ENCODE data around the gene EIF3M. TPM values are rescaled to one million over a fixed set of nuclear protein-coding genes. Genes with fewer than 3 reads are reported as not detected.

Gene EIF3M
- total and polyA plus RNA-seq, 2 of the 8 experiments (the other 6 are each of a cell fraction or from before 2014, with no cell fraction given), result 302 to 444 TPM

- no peak overlapping the region for H3K56ac ChIP-seq (replicated peaks; ENCODE audit: insufficient read length, low read depth, low read length)
- H2BK12ac ChIP-seq (ENCODE audit: low read depth, low read length), result no peak overlapping the region
- H3K27ac ChIP-seq (ENCODE audit: low read depth, low read length), result no peak overlapping the region
- H3K4me1 ChIP-seq (replicated peaks in 1 of 4; ENCODE audit: control insufficient read depth in 3 of 4, insufficient read depth in 4 of 4, low read length in 3 of 4), result peaks cover 0 to 7% (median 4%) of the 10 kb centered on the region in 4 experiments; a peak in 5 of 7 replicates
- no peak overlapping the region for H2BK15ac ChIP-seq (ENCODE audit: low read length)
- no peak overlapping the region for H3K23ac ChIP-seq (ENCODE audit: insufficient read length)
- H3K4ac ChIP-seq (replicated peaks; ENCODE audit: insufficient read length, low read depth, low read length), result no peak overlapping the region
- H3K27me3 ChIP-seq (replicated peaks in 1 of 4; ENCODE audit: control insufficient read depth in 3 of 4, extremely low read depth in 1 of 4, insufficient read depth in 3 of 4, low read length in 3 of 4), result peaks cover 0 to 5% (median 3%) of the 10 kb centered on the region in 4 experiments; a peak in 3 of 7 replicates
- H4K20me1 ChIP-seq (replicated peaks in 1 of 2; ENCODE audit: control insufficient read depth in 1 of 2, insufficient read depth in 2 of 2, low read length in 2 of 2), result no peaks in the 10 kb centered on the region
- no peak overlapping the region for H3K9ac ChIP-seq (replicated peaks in 1 of 4; ENCODE audit: extremely low read depth in 1 of 4, low read depth in 3 of 4, low read length in 3 of 4)
- 0 out of 2 replicates have a peak, but pooled peaks cover 2% of the 10 kb centered on the region for H3K23me2 ChIP-seq (ENCODE audit: low read depth, low read length)
- no peak overlapping the region for H2BK20ac ChIP-seq (ENCODE audit: low read length)
- CTCF ChIA-PET (ENCODE audit: partially characterized antibody), result no interaction called here
- H4K5ac ChIP-seq (ENCODE audit: insufficient read length, low read depth, low read length), result no peak overlapping the region
- POLR2A ChIA-PET (ENCODE audit: partially characterized antibody), result no interaction called here
- no peak overlapping the region for H3K4me2 ChIP-seq (ENCODE audit: insufficient read depth in 1 of 2, low read depth in 2 of 2, low read length in 2 of 2)
- no peak overlapping the region for H2BK5ac ChIP-seq (ENCODE audit: low read depth, low read length)
- no peak for FAIRE-seq
- no peaks in the 10 kb centered on the region for H3K79me1 ChIP-seq (ENCODE audit: low read depth, low read length)
- no peak overlapping the region for H4K8ac ChIP-seq (ENCODE audit: extremely low read depth, insufficient read depth, low read length)
- no peak overlapping the region for H3K4me3 ChIP-seq (ENCODE audit: extremely low read depth in 1 of 4, insufficient read depth in 2 of 4, low read depth in 3 of 4, low read length in 4 of 4)
- no peak overlapping the region for H2AFZ ChIP-seq (ENCODE audit: low read length)
- no peak overlapping the region for H3K18ac ChIP-seq (ENCODE audit: extremely low read depth, low read length)
- no peak overlapping the region for H4K91ac ChIP-seq (replicated peaks; ENCODE audit: insufficient read length, low read length)
- no peak overlapping the region for H2AK5ac ChIP-seq (ENCODE audit: low read depth, low read length)
- WGBS, 2 experiments (ENCODE audit: extremely low coverage in 1 of 2, insufficient coverage in 1 of 2, insufficient read length in 1 of 2, insufficient replicate concordance in 2 of 2, low coverage in 1 of 2, low lambda C conversion rate in 2 of 2, missing lambda C conversion rate in 1 of 2), result 86% methylated on average over 3 of the region's 4 CpGs; no CpG with 5 or more reads in 1 of the 2 experiments
- no peaks in the 10 kb centered on the region for H3K9me3 ChIP-seq (ENCODE audit: insufficient read depth in 2 of 2, low read depth in 1 of 2, low read length in 1 of 2)
- DNase-seq (ENCODE audit: low read depth in 1 of 2, low spot score in 2 of 2), result no peak
- no peak overlapping the region for H3K14ac ChIP-seq (ENCODE audit: insufficient read length)
- H3K79me2 ChIP-seq (ENCODE audit: control insufficient read depth in 1 of 2, insufficient read depth in 2 of 2, low read length in 2 of 2), result no peaks in the 10 kb centered on the region
- H2BK120ac ChIP-seq (replicated peaks; ENCODE audit: low read depth, low read length), result no peak overlapping the region
- no peaks in the 10 kb centered on the region for H3K36me3 ChIP-seq (ENCODE audit: control insufficient read depth in 2 of 4, insufficient read depth in 4 of 4, low read length in 3 of 4)
- TF ChIP-seq E2F6 (IDR thresholded peaks at IDR 0.05) (no peak), CTBP2 (IDR thresholded peaks at IDR 0.05; ENCODE audit: borderline replicate concordance, insufficient read depth, insufficient read length, low read length) (no peak), JUND (IDR thresholded peaks at IDR 0.05; ENCODE audit: low read length) (no peak), BCL11A (IDR thresholded peaks at IDR 0.05; ENCODE audit: low read depth in 2 of 2, low read length in 2 of 2) (no peak), RBBP5 (IDR thresholded peaks at IDR 0.05; ENCODE audit: borderline replicate concordance, low read depth, low read length) (no peak), CTCF (IDR thresholded peaks at IDR 0.05; ENCODE audit: control extremely low read depth in 1 of 3, insufficient read depth in 1 of 3, low read depth in 1 of 3, low read length in 3 of 3) (no peak), EGR1 (IDR thresholded peaks at IDR 0.05; ENCODE audit: borderline replicate concordance, low read depth, low read length) (no peak), POU5F1 (IDR thresholded peaks at IDR 0.05; ENCODE audit: low read depth, low read length) (no peak), CEBPB (IDR thresholded peaks at IDR 0.05; ENCODE audit: low read depth, low read length) (no peak), PHF8 (conservative IDR thresholded peaks at IDR 0.05; ENCODE audit: low read depth, low read length) (no peak), BACH1 (IDR thresholded peaks at IDR 0.05; ENCODE audit: low read length) (no peak)
Measured at GRCh38 chr11:32569313-32569881, 14.2 kb upstream of the EIF3M start.

Measured in H1 (cell line).